ENCODE data around the gene VAMP8. TPM values are rescaled to one million over a fixed set of nuclear protein-coding genes. Genes with fewer than 3 reads are reported as not detected.

The VAMP8 gene
- total RNA-seq, 6 experiments from 2014 or later = 0.31 to 0.46 (median 0.35) TPM; not detected in 2

DNA sequence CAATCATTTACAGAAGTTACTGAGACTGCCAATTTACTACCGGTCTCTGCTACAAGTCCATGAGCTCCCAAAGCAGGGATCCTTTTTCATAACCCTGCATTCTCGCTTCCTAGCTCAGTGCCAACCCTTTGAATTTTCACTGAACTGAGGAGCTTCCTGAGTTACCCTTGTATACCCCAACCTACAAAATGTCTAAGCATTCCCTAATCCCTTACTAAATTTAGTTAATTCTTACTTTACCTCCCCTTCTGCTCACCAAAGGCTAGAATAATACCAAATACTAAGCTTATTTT, 28.8 kb upstream of the VAMP8 start:
- Mint-ChIP-seq H3K4me3 (no peak overlapping the region), H3K4me1 (ENCODE audit: low read depth) (peaks cover 71% of the 10 kb centered on the region)

GRCh38 chr2:85549095-85549494, 28.3 kb upstream of the VAMP8 start:
- Mint-ChIP-seq H3K9me3 (no peaks in the 10 kb centered on the region), H3K4me1 (ENCODE audit: low read depth) (peaks cover 65% of the 10 kb centered on the region), H3K27me3 (ENCODE audit: insufficient read depth) (peaks cover 3% of the 10 kb centered on the region; the same call in 1 of the 2 replicates), H3K27ac (peak overlapping the region; percentile 83), H3K36me3 (ENCODE audit: low read depth) (peaks cover 29% of the 10 kb centered on the region), H3K4me3 (no peak overlapping the region)
- no peak for DNase-seq
- no peak for TF ChIP-seq CTCF (IDR thresholded peaks at IDR 0.05)

More for the DNA sequence above, 28.8 kb upstream of the VAMP8 start:
- Mint-ChIP-seq H3K9me3 (no peaks in the 10 kb centered on the region), H3K27ac (peak overlapping the region; percentile 64), H3K27me3 (ENCODE audit: insufficient read depth) (peaks cover 3% of the 10 kb centered on the region; the same call in 1 of the 2 replicates), H3K36me3 (ENCODE audit: low read depth) (peaks cover 34% of the 10 kb centered on the region)
- DNase-seq = no peak
- no peak for TF ChIP-seq CTCF (IDR thresholded peaks at IDR 0.05)

- no peak for TF ChIP-seq CTCF (IDR thresholded peaks at IDR 0.05)
- peak overlapping the region; percentile 64 for H3K4me3 Mint-ChIP-seq
- H3K4me1 Mint-ChIP-seq (ENCODE audit: low read depth) = peaks cover 59% of the 10 kb centered on the region
- H3K27ac Mint-ChIP-seq = peak overlapping the region; percentile 83
- peaks cover 3% of the 10 kb centered on the region; the same call in 1 of the 2 replicates for H3K27me3 Mint-ChIP-seq (ENCODE audit: insufficient read depth)
- H3K36me3 Mint-ChIP-seq (ENCODE audit: low read depth) = peaks cover 28% of the 10 kb centered on the region
- DNase-seq = peak; percentile 80
- no peaks in the 10 kb centered on the region for H3K9me3 Mint-ChIP-seq
These were observed 27.6 kb upstream of the VAMP8 start for GRCh38 chr2:85549826-85550225.

DNA sequence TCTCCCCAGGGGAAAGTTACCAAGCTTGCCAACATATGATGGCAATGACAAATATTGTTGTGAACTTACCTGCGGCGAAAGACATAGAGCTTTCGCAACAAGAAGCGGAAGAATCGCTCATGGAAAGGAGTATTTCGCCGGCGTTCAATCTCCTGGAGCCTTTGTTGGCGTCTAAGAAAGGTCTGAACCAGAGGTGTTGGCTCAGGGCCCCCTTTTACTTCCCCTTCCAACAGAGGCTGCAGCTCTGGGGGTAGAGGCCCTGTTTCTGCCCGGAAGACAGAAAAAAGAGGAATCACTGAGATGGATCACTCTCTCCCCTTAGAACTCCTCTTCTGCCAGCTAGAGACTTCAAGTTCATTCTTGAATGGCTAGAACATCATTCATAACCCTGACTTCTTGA, 26.9 kb upstream of the VAMP8 start:
- no peak for DNase-seq
- Mint-ChIP-seq H3K27ac (peak overlapping the region; percentile 29), H3K4me1 (ENCODE audit: low read depth) (peaks cover 54% of the 10 kb centered on the region), H3K9me3 (no peaks in the 10 kb centered on the region), H3K4me3 (no peak overlapping the region; the same call in 1 of the 2 replicates), H3K36me3 (ENCODE audit: low read depth) (peaks cover 25% of the 10 kb centered on the region), H3K27me3 (ENCODE audit: insufficient read depth) (peaks cover 3% of the 10 kb centered on the region; the same call in 1 of the 2 replicates)
- no peak for TF ChIP-seq CTCF (IDR thresholded peaks at IDR 0.05)

- TF ChIP-seq CTCF (IDR thresholded peaks at IDR 0.05) = peak; percentile 97
- DNase-seq = peak; percentile 58
- H3K4me3 Mint-ChIP-seq = no peak overlapping the region
- peaks cover under 1% of the 10 kb centered on the region; the same call in 1 of the 2 replicates for H3K27me3 Mint-ChIP-seq (ENCODE audit: insufficient read depth)
- no peaks in the 10 kb centered on the region for H3K9me3 Mint-ChIP-seq
- peak overlapping the region; percentile 19; the same call in 1 of the 2 replicates for H3K27ac Mint-ChIP-seq
- H3K36me3 Mint-ChIP-seq (ENCODE audit: low read depth) = peaks cover 20% of the 10 kb centered on the region
- peaks cover 48% of the 10 kb centered on the region for H3K4me1 Mint-ChIP-seq (ENCODE audit: low read depth)
These were observed 25.4 kb upstream of the VAMP8 start for GRCh38 chr2:85551698-85552678.
